ENCODE data around the gene CCDC183.
"Not testable (repeated sequence)": the region's sequence is repeated elsewhere in the genome, so short reads cannot be mapped to it uniquely, and the experiment has no call there.

The CCDC183 gene

GRCh38 chr9:136759001-136759400 is 37.1 kb upstream of the CCDC183 start:
- peaks cover 47% of the 10 kb centered on the region for H3K27me3 ChIP-seq
- no peak overlapping the region for H3K4me3 ChIP-seq (ENCODE audit: low read depth in 1 of 2, low read length in 1 of 2)
- no peaks in the 10 kb centered on the region for H3K9me3 ChIP-seq
- H3K27ac ChIP-seq: no peak overlapping the region
- H3K4me1 ChIP-seq (ENCODE audit: control insufficient read depth in 1 of 2, insufficient read depth in 1 of 2, low read depth in 1 of 2, low read length in 1 of 2): no peaks in the 10 kb centered on the region
- no peak for TF ChIP-seq CTCF (IDR thresholded peaks at IDR 0.05)
- no peaks in the 10 kb centered on the region for H3K36me3 ChIP-seq

- Histone ChIP-seq H3K4me1 (ENCODE audit: control insufficient read depth in 1 of 2, insufficient read depth in 1 of 2, low read depth in 1 of 2, low read length in 1 of 2) (no peaks in the 10 kb centered on the region), H3K27me3 (peaks cover 44% of the 10 kb centered on the region), H3K36me3 (no peaks in the 10 kb centered on the region), H3K4me3 (ENCODE audit: low read depth in 1 of 2, low read length in 1 of 2) (no peak overlapping the region), H3K9me3 (no peaks in the 10 kb centered on the region), H3K27ac (no peak overlapping the region)
- no peak for TF ChIP-seq CTCF (IDR thresholded peaks at IDR 0.05)
Measured at GRCh38 chr9:136759436-136760325, 36.5 kb upstream of the CCDC183 start.

- Histone ChIP-seq H3K9me3 (no peaks in the 10 kb centered on the region), H3K27ac (no peak overlapping the region), H3K4me1 (ENCODE audit: control insufficient read depth in 1 of 2, insufficient read depth in 1 of 2, low read depth in 1 of 2, low read length in 1 of 2) (no peaks in the 10 kb centered on the region), H3K27me3 (peaks cover 39% of the 10 kb centered on the region), H3K4me3 (ENCODE audit: low read depth in 1 of 2, low read length in 1 of 2) (no peak overlapping the region), H3K36me3 (no peaks in the 10 kb centered on the region)
- TF ChIP-seq CTCF (IDR thresholded peaks at IDR 0.05): no peak
Measured at GRCh38 chr9:136760424-136760823, 35.7 kb upstream of the CCDC183 start.

- peaks cover 39% of the 10 kb centered on the region for H3K27me3 ChIP-seq
- H3K4me1 ChIP-seq (ENCODE audit: control insufficient read depth in 1 of 2, insufficient read depth in 1 of 2, low read depth in 1 of 2, low read length in 1 of 2); H3K36me3 ChIP-seq; H3K9me3 ChIP-seq; H3K27ac ChIP-seq; H3K4me3 ChIP-seq (ENCODE audit: low read depth in 1 of 2, low read length in 1 of 2): not testable (repeated sequence)
Measured at GRCh38 chr9:136760834-136761544, 35.1 kb upstream of the CCDC183 start.

GRCh38 chr9:136761545-136761981 is 34.6 kb upstream of the CCDC183 start:
- no peak for TF ChIP-seq CTCF (IDR thresholded peaks at IDR 0.05)
- Histone ChIP-seq H3K27me3 (peaks cover 39% of the 10 kb centered on the region), H3K9me3 (no peaks in the 10 kb centered on the region), H3K27ac (no peak overlapping the region), H3K4me1 (ENCODE audit: control insufficient read depth in 1 of 2, insufficient read depth in 1 of 2, low read depth in 1 of 2, low read length in 1 of 2) (no peaks in the 10 kb centered on the region), H3K36me3 (no peaks in the 10 kb centered on the region), H3K4me3 (ENCODE audit: low read depth in 1 of 2, low read length in 1 of 2) (no peak overlapping the region)

GRCh38 chr9:136762221-136762691 is 33.9 kb upstream of the CCDC183 start:
- Histone ChIP-seq H3K4me1 (ENCODE audit: control insufficient read depth in 1 of 2, insufficient read depth in 1 of 2, low read depth in 1 of 2, low read length in 1 of 2) (no peaks in the 10 kb centered on the region), H3K4me3 (ENCODE audit: low read depth in 1 of 2, low read length in 1 of 2) (no peak overlapping the region), H3K27ac (no peak overlapping the region), H3K9me3 (no peaks in the 10 kb centered on the region), H3K36me3 (no peaks in the 10 kb centered on the region), H3K27me3 (peaks cover 42% of the 10 kb centered on the region)
- no peak for TF ChIP-seq CTCF (IDR thresholded peaks at IDR 0.05)
